ENCODE measurements around the gene FBXO47.

GRCh38 chr17:38888842-38889241 is 78.4 kb downstream of the FBXO47 start:
- TF ChIP-seq CTCF (IDR thresholded peaks at IDR 0.05): no peak
- no peak for TF ChIP-seq POLR2A (IDR thresholded peaks at IDR 0.05)
